Subcutaneous abdominal adipose tissue (tissue), 5 donors: ENCODE results near the gene MAEL.

ENCODE experiments used
- H3K27ac ChIP-seq: one replicate; pipeline ENCODE4 v1.7.0; 2013; ENCODE audit warnings: low read depth, mild to moderate bottlenecking, inconsistent platforms, low read length, moderate library complexity
- H3K27me3 ChIP-seq, 5 donors: one replicate each; pipeline ENCODE4 v1.7.0; 2013; ENCODE audit warnings: low read length in 5 of 5, inconsistent platforms in 1 of 5; ENCODE audit not compliant: control insufficient read depth in 5 of 5, insufficient read depth in 4 of 5
- H3K36me3 ChIP-seq, 5 donors: one replicate each; pipeline ENCODE4 v1.7.0; 2013; ENCODE audit warnings: low read length in 5 of 5; ENCODE audit not compliant: control insufficient read depth in 5 of 5, insufficient read depth in 5 of 5
- H3K4me1 ChIP-seq, 5 donors: one replicate each; pipeline ENCODE4 v1.7.0; 2013; ENCODE audit warnings: low read length in 5 of 5, mild to moderate bottlenecking in 3 of 5, moderate library complexity in 1 of 5; ENCODE audit not compliant: control insufficient read depth in 5 of 5, insufficient read depth in 5 of 5
- H3K4me3 ChIP-seq, 5 donors: one replicate each; pipeline ENCODE4 v1.7.0; 2013; ENCODE audit warnings: low read length in 5 of 5, low read depth in 1 of 5
- H3K9ac ChIP-seq, 5 donors: one replicate each; pipeline ENCODE4 v1.7.0; 2013; ENCODE audit warnings: low read length in 5 of 5, mild to moderate bottlenecking in 4 of 5, moderate library complexity in 3 of 5
- H3K9me3 ChIP-seq, 5 donors: one replicate each; pipeline ENCODE4 v1.7.0; 2013; ENCODE audit warnings: low read length in 5 of 5; ENCODE audit not compliant: control insufficient read depth in 5 of 5
- donor health status: healthy.
- donor health status: healthy.
- donor health status: healthy.
- donor health status: healthy.
- donor health status: healthy.

MAEL gene

DNA sequence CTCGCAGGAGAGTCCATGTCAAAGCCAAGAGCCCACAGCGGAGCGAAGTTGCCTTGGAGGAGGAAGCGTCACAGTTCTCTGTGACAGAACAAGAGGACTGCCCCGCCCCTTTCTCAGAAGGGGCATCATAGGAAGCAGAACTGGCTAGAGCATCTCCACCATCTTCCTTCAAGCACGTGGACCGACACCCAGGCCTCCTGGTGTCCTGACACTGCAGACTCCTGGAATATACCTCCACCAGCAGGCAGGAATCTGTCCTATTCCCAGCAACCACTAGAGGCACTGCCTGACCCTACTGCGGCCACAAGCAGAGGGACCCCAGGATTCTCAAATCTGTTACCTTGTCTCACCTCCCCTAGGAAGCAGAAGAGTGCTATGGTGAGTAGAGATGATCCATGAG is 63.3 kb downstream of the MAEL start:
- Histone ChIP-seq H3K27ac (no peak overlapping the region), H3K27me3 (peaks cover 0 to 13% (median 5%) of the 10 kb centered on the region in 5 donors), H3K9ac (no peak overlapping the region), H3K4me3 (no peak overlapping the region), H3K9me3 (no peaks in the 10 kb centered on the region), H3K4me1 (no peaks in the 10 kb centered on the region), H3K36me3 (no peaks in the 10 kb centered on the region)

DNA sequence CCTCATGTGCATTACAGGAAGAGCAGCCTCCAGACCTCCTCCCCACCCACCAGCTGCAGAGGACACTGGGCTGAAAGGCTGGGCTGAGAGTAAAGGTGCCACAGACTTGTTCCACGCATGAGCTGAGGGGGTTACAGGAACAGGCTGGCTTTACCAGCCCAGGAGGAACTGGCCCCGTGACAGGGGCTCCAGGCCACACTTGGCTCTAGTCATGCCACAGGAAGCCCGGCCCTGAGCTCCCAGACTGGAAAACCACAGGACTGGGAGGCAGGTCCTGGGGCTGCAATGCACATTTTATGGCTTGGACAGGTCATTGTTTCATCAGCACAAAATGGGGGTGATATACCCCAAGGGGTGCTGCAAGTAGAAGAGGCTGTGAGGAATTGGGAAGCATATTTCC is 65.5 kb downstream of the MAEL start:
- H3K9me3 ChIP-seq = no peaks in the 10 kb centered on the region
- H3K9ac ChIP-seq = no peak overlapping the region
- H3K36me3 ChIP-seq = no peaks in the 10 kb centered on the region
- no peak overlapping the region for H3K4me3 ChIP-seq
- no peak overlapping the region for H3K27ac ChIP-seq
- peaks cover 0 to 6% (median 5%) of the 10 kb centered on the region in 5 donors for H3K4me1 ChIP-seq
- peaks cover 0 to 13% (median 5%) of the 10 kb centered on the region in 5 donors for H3K27me3 ChIP-seq

DNA sequence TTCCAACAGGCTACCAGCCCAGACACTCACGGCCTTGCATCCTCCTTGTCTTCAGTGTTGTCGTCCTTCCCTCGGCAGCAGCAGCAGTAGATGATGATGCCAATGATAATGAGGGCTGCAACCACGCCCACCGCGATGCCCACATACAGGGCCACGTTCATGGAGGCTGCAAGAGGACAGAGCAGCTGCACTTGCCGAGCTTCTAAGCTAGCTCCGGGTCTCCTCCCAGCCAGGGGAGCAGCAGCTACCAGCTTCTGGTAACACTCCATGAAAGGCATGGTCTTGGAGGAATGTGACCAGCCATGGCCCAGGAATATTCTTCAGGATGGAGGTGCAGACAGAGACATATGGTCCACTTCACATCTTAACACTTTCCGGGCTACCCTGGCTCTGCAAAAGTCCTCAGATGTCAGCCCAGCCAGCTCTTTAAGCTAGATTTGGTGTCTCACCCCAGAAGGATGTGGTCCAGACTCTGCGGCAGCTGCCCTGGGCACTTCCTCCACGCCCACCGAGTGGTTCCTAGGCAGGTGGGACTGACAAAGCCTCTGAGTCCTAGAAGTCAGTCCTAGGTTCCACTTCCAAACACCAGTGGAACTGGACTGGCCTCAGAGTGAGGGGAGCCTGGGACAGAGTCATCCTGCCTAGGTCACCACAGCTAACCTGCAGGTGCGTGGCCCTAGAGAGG is 66.0 kb downstream of the MAEL start:
- no peak overlapping the region for H3K27ac ChIP-seq
- no peaks in the 10 kb centered on the region for H3K9me3 ChIP-seq
- H3K9ac ChIP-seq = no peak overlapping the region
- peaks cover 0 to 6% (median 5%) of the 10 kb centered on the region in 5 donors for H3K4me1 ChIP-seq
- no peak overlapping the region for H3K4me3 ChIP-seq
- no peaks in the 10 kb centered on the region for H3K36me3 ChIP-seq
- H3K27me3 ChIP-seq = peaks cover 0 to 13% (median 5%) of the 10 kb centered on the region in 5 donors

DNA sequence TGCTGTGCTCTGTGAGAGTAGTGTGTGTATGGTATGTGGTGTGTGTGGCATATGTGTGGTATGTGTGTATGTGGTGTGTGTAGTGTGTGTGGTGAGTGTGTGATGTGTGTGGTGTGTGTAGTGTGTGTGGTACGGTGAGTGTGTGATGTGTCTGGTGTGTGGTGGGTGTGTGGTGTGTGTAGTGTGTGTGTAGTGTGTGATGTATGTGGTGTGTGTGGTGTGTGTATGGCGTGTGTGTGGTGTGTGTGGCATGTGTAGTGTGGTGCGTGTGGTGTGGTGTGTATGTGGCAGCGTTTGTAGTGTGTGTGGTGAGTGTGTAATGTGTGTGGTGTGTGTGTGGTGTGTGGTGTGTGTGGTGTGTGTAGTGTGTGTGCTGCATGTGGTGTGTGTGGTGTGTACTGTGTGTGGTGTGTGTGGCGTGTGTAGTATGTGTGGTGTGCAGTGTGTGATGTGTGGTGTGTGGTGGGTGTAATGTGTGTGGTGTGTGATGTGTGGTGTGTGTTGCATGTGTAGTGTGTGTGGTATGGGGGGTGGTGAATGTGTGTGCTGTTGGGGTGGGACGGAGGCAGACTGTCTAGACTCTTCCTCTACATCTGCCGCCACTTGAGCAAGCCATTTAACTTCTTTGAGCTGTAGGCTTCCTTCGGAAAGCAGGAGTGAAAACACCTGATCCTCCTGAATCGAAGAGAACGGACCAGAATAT is 67.6 kb downstream of the MAEL start:
- Histone ChIP-seq H3K4me1 (peaks cover 0 to 6% (median 5%) of the 10 kb centered on the region in 5 donors), H3K4me3 (no peak overlapping the region), H3K36me3 (no peaks in the 10 kb centered on the region), H3K27me3 (peaks cover 0 to 16% (median 10%) of the 10 kb centered on the region in 5 donors), H3K27ac (no peak overlapping the region), H3K9ac (peak overlapping the region in 1 of 5 donors; percentile 23), H3K9me3 (no peaks in the 10 kb centered on the region)

DNA sequence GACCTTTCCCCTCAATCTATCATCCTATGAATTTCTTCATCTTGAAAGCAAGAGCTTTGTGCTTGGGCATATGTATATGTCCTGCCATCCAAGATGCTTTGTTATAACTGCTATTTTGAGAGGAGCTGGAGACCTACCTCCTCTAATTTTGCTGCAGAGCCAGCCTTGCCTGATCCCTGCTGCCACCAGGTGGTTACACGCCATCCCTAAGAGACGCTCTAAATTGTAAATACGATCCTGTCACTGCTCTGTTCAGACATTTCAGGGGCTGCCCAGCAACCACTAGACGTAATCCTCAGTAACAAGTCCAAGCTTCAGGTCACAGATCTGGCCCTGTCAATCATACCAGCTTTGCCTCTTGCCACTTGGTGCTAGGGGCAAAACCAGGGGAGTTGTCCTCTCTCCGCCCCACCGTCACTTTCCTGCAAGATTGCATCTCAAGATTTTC is 68.2 kb downstream of the MAEL start:
- H3K9me3 ChIP-seq = no peaks in the 10 kb centered on the region
- H3K36me3 ChIP-seq = no peaks in the 10 kb centered on the region
- H3K4me3 ChIP-seq = no peak overlapping the region
- peak overlapping the region in 1 of 5 donors; percentile 23 for H3K9ac ChIP-seq
- no peak overlapping the region for H3K27ac ChIP-seq
- peaks cover 0 to 16% (median 10%) of the 10 kb centered on the region in 5 donors for H3K27me3 ChIP-seq
- H3K4me1 ChIP-seq = peaks cover 0 to 6% (median 5%) of the 10 kb centered on the region in 5 donors

DNA sequence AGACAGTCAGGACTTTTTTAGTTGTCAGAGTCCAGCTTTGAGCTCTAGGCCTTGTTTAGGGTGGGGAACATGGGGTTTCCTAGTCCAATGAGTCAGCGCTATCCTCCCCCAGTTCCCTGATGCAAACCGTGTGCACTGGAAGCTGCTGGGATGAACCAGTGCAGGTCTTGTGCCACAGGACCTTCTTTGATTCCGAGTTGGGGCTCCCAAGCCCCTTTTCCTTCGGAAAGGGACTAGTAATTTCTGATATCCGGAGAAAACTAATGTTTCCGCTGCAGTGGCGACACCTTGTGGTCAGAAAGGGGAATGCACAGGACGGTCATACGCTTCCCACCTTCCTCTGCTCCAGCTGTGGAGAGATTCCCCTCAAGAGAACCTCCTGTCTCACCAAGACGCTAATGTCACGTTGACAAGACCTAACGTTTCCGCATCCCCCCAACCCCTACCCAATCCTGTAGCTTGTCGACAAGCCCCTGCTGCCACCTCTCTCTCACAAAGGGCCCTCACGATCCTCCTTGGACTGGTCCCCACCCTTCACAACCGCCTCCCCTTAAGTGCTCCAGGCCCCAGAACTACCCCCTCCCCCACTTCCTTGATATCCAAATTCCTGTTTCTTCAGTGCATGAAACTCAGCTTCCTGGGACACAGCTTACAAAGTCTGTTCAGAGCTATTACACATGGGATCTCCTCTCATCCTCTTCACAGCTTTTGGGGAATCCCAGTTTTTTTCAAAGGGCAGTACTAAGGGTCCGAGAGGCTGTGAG is 70.1 kb downstream of the MAEL start:
- Histone ChIP-seq H3K4me1 (peaks cover 0 to 6% (median 5%) of the 10 kb centered on the region in 5 donors), H3K36me3 (no peaks in the 10 kb centered on the region), H3K9me3 (no peaks in the 10 kb centered on the region), H3K4me3 (peak overlapping the region in 4 of 5 donors; percentile 2 to 36 (median 20)), H3K9ac (peak overlapping the region in 1 of 5 donors; percentile 35), H3K27me3 (peaks cover 0 to 16% (median 10%) of the 10 kb centered on the region in 5 donors), H3K27ac (no peak overlapping the region)

DNA sequence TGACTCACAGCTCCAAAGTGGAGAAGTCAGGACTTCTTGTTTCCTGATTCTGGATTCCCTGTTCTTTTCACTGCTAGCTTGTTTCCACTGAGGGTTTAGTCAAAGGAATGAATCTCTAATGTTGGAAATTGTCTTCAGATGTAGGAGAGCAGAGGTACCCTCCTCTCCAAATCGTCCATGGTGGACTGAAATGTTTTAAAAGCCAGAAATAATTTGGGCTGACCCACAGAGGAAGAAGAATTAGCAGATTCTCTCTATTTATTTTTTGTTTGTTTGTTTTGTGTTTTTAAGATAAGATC is 70.7 kb downstream of the MAEL start:
- peaks cover 0 to 13% (median 10%) of the 10 kb centered on the region in 5 donors for H3K27me3 ChIP-seq

DNA sequence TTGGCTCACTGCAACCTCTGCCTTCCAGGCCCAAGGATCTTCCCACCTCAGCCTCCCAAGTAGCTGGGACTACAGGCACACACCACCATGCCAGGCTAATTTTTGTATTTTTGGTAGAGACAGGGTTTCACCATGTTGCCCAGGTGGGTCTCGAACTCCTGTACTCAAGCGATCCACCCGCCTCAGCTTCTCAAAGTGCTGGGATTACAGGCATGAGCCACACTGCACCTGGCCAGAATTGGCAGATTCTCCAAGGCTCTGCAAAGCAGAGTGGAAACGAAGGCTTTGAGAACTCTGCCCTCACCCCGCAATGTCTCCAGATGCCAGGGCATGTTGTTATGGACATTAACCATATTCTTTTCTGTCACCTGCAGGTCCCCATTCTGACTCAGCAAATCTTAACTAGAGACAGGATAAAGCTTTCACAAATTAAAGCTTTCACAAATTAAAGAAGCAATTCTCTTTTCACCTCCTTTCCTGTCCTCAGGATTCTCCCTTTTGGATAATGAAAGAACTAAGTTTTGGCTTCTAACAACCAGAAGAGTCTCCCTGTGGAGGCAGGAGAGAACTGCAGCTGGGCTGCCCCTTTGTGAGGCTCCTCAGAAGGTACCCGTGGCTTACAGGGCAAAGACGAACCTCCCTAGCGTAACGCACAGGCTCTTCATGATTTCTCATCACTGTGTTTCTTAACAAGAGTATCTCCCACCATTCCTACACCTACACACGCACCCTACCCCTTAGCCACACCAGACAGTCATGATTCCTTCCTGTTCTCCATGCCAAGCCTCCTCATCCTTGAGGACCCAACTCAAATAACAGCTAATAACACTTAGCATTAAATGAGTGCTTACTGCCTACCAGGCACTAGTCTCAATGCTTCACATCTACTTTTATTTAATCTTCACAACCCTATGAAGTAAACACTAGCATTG is 71.3 kb downstream of the MAEL start:
- Histone ChIP-seq H3K36me3 (no peaks in the 10 kb centered on the region), H3K9me3 (no peaks in the 10 kb centered on the region), H3K4me1 (peaks cover 0 to 6% (median 5%) of the 10 kb centered on the region in 5 donors), H3K27me3 (peaks cover 0 to 10% (median 7%) of the 10 kb centered on the region in 5 donors), H3K9ac (no peak overlapping the region), H3K4me3 (no peak overlapping the region), H3K27ac (no peak overlapping the region)

More for the DNA sequence above, 70.7 kb downstream of the MAEL start:
- H3K36me3 ChIP-seq = no peaks in the 10 kb centered on the region
- peaks cover 0 to 6% (median 5%) of the 10 kb centered on the region in 5 donors for H3K4me1 ChIP-seq
- no peak overlapping the region for H3K27ac ChIP-seq
- H3K4me3 ChIP-seq = no peak overlapping the region
- no peak overlapping the region for H3K9ac ChIP-seq
- H3K9me3 ChIP-seq = no peaks in the 10 kb centered on the region

DNA sequence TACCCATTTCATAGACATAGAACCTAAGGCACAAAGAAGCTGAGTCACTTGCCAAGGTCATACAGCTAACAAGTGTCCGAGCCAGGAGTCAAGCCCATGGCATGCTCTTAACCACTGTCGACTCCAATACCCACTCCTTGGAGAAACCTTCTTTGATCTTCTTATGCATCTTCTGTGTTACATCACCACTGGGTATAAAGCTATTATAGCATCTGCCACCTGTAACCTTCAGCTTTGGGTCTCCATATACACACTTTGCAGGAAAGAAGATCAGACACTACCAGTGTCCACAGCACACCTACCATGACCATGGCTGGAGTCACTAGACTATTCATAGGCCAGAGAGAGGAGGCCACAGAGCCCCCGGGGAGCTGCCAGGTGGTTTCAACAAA is 72.0 kb downstream of the MAEL start:
- Histone ChIP-seq H3K36me3 (no peaks in the 10 kb centered on the region), H3K9ac (no peak overlapping the region), H3K4me1 (peaks cover 0 to 6% (median 5%) of the 10 kb centered on the region in 5 donors), H3K27me3 (peaks cover 0 to 10% (median 4%) of the 10 kb centered on the region in 5 donors), H3K4me3 (no peak overlapping the region), H3K9me3 (no peaks in the 10 kb centered on the region), H3K27ac (no peak overlapping the region)
